ENCODE results near the gene RUNX1. TPM values are rescaled to one million over a fixed set of nuclear protein-coding genes. Genes with fewer than 3 reads are reported as not detected.
A peak's percentile ranks its signal among the peaks of the same experiment; 100 is the strongest.
"Not testable (repeated sequence)": the region's sequence is repeated elsewhere in the genome, so short reads cannot be mapped to it uniquely, and the experiment has no call there.

Gene RUNX1
- total and polyA plus RNA-seq, 5 experiments from 2014 or later = 13.1 to 69.0 (median 22.6) TPM

GRCh38 chr21:34973685-34974084 is 75.4 kb downstream of the RUNX1 start:
- no peak for DNase-seq
- Mint-ChIP-seq H3K4me1 (peaks cover 45 to 83% (median 82%) of the 10 kb centered on the region in 4 donors), H3K4me3 (peak overlapping the region; percentile 71 to 95 (median 85)), H3K9me3 (no peaks in the 10 kb centered on the region), H3K27me3 (no peaks in the 10 kb centered on the region), H3K27ac (peak overlapping the region; percentile 82 to 97 (median 91)), H3K36me3 (peaks cover 0 to 13% (median 4%) of the 10 kb centered on the region in 3 donors)
- ATAC-seq = no peak
- POLR2A ChIA-PET = interaction anchor here (0.7 to 2.7 kb wide), 10 partner anchors 10 to 84 kb away, joined by 3 to 17 read pairs (median 4); partner anchors contain the start of gene RUNX1

DNA sequence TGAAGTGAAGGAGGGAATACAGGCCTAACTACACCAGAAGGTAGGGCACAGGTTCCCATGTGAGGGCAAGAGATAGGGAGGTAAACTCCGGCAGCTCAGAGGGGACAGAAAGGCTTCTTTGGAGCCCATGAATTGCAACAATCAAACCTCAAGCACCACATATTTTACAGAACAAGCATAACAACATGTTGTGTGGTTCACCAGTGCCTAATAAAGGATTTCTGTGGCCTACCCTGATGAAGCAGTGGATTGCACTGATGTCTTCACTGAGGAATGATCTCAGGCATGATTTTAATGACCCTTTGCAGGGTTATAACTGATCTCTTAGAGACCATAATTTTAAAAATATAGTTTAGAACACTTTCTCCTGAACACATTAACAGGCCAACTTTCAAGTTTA is 77.4 kb downstream of the RUNX1 start:
- H3K36me3 Mint-ChIP-seq = peaks cover 0 to 15% (median 2%) of the 10 kb centered on the region in 3 donors
- no peaks in the 10 kb centered on the region for H3K9me3 Mint-ChIP-seq
- H3K4me1 Mint-ChIP-seq = peaks cover 54 to 98% (median 92%) of the 10 kb centered on the region in 4 donors

GRCh38 chr21:34970566-34970965 is 78.5 kb downstream of the RUNX1 start:
- Mint-ChIP-seq H3K4me1 (peaks cover 53 to 95% (median 91%) of the 10 kb centered on the region in 4 donors), H3K4me3 (peak overlapping the region in 2 of 10 donors; percentile 3 to 11), H3K9me3 (no peaks in the 10 kb centered on the region), H3K27ac (peak overlapping the region in 2 of 10 donors; percentile 43 to 94), H3K27me3 (no peaks in the 10 kb centered on the region), H3K36me3 (peaks cover 0 to 22% (median 2%) of the 10 kb centered on the region in 3 donors)
- DNase-seq = no peak
- POLR2A ChIA-PET = no interaction called here
- ATAC-seq = no peak

More for the DNA sequence above, 77.4 kb downstream of the RUNX1 start:
- Mint-ChIP-seq H3K27ac (peak overlapping the region in 3 of 10 donors; percentile 20 to 94 (median 72)), H3K4me3 (no peak overlapping the region), H3K27me3 (no peaks in the 10 kb centered on the region)
- DNase-seq (no peak), ATAC-seq (no peak)
- POLR2A ChIA-PET = no interaction called here

GRCh38 chr21:34970167-34970500 is 79.0 kb downstream of the RUNX1 start:
- POLR2A ChIA-PET = no interaction called here
- no peaks in the 10 kb centered on the region for H3K27me3 Mint-ChIP-seq
- no peaks in the 10 kb centered on the region for H3K9me3 Mint-ChIP-seq
- peak overlapping the region in 6 of 10 donors; percentile 11 to 92 (median 70) for H3K4me3 Mint-ChIP-seq
- ATAC-seq = no peak
- H3K27ac Mint-ChIP-seq = peak overlapping the region in 5 of 10 donors; percentile 37 to 94 (median 90)
- peaks cover 51 to 95% (median 91%) of the 10 kb centered on the region in 4 donors for H3K4me1 Mint-ChIP-seq
- peaks cover 0 to 23% (median 2%) of the 10 kb centered on the region in 3 donors for H3K36me3 Mint-ChIP-seq
- DNase-seq = no peak

GRCh38 chr21:34969423-34970166 is 79.5 kb downstream of the RUNX1 start:
- Mint-ChIP-seq H3K27ac (peak overlapping the region; percentile 72 to 94 (median 86)), H3K9me3 (no peaks in the 10 kb centered on the region), H3K4me1 (peaks cover 56 to 95% (median 91%) of the 10 kb centered on the region in 4 donors), H3K27me3 (no peaks in the 10 kb centered on the region), H3K4me3 (peak overlapping the region; percentile 48 to 92 (median 70)), H3K36me3 (peaks cover 0 to 29% (median 2%) of the 10 kb centered on the region in 3 donors)
- POLR2A ChIA-PET = interaction anchor here (0.5 kb wide), 1 partner anchor 78 kb away, joined by 6 read pairs; no protein-coding TSS in a partner anchor
- peak; percentile 28 to 33 for ATAC-seq
- DNase-seq = no peak

DNA sequence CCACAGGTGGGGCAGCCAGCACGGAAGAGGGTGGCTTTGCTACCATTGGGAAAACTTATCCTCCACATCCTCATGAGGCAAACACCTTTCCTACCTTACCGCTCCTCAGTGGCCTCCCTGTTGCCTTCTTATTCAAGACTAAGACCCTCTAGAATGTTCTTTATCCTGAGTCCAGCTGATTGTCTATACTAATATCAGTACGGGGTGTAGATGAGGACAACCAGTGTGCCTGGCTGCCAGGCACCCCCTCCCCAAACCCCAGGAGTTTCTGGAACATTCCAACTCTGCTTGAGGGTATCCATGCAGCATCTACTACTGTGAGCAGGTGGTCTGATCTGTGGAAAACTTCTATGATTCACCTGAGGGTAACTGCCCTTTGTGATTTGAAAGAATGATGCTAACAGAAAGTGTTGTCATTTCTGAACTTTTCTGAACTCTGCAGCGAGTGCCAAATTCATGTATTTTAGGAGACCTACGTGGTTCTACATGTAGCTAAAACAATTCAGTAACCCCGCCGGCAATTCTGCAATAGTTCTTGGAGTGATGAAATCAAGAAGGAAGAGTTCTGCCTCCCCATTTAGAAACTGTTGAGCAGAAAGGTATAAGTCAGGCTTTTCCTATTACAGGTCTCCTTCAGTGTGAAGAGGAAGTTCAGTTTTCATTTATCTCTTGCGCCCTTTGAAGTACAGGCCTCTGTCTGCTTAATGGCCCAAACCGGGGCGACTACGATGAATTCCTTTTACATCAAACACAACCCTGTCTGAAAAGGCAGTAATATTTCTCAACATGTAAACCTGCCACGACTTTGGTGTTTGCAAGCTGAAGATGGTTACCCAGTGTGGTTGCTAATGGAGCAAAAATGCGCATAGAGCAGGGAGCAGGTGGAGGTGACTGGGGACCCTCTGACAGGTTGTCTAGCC is 80.4 kb downstream of the RUNX1 start:
- peaks cover 0 to 35% (median 2%) of the 10 kb centered on the region in 3 donors for H3K36me3 Mint-ChIP-seq
- POLR2A ChIA-PET = interaction anchor here (0.5 to 1.4 kb wide), 6 partner anchors 12 to 81 kb away, joined by 3 to 6 read pairs (median 3); no protein-coding TSS in a partner anchor
- ATAC-seq = peak; percentile 66 to 68
- H3K4me3 Mint-ChIP-seq = peak overlapping the region; percentile 48 to 92 (median 70)
- H3K9me3 Mint-ChIP-seq = no peaks in the 10 kb centered on the region
- peak in 3 of 10 donors; percentile 11 to 29 (median 17) for DNase-seq
- no peaks in the 10 kb centered on the region for H3K27me3 Mint-ChIP-seq
- peak overlapping the region; percentile 72 to 94 (median 86) for H3K27ac Mint-ChIP-seq
- H3K4me1 Mint-ChIP-seq = peaks cover 54 to 95% (median 90%) of the 10 kb centered on the region in 4 donors

DNA sequence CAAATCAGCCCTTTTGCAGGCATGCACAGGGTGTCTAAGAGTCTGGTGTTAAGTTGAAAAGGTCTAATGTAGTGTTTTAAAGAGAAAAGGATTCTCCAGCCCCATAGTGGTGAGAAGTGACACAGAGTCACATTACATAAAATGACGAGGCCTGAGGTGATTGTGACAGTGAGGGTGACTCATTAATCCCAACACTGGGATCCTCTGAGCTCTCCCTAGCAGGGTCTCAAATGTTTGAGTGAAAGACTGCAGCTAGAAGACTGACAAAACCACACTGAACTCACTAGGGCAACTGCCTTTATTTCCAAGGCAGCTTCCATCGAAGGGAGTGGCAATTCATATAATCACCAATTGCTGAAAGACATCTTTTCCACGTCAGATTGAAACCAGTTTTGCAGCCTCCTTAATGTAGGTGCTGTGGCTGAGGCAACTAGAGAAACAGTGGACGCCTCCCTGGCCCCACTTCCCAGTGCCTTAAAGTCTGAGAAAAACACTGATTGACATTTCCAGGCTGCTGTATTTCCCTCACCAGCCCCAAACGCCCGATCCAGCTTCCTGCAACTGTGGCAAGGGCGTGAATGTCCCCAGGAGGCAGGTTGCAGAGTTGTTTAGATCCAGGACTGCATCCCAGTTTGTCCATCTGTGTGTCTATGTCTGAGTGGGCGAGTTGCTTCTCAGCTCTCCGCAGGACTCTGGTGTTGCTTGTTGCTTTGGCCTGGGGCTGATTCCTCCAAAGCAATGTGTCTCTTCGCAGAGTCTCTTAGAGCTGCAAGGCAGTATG is 81.4 kb downstream of the RUNX1 start:
- H3K4me1 Mint-ChIP-seq = peaks cover 53 to 95% (median 90%) of the 10 kb centered on the region in 4 donors
- ATAC-seq (no peak), DNase-seq (no peak)
- H3K27me3 Mint-ChIP-seq = no peaks in the 10 kb centered on the region
- no peaks in the 10 kb centered on the region for H3K9me3 Mint-ChIP-seq
- POLR2A ChIA-PET = interaction anchor here (0.6 to 1.4 kb wide), 4 partner anchors 13 to 80 kb away, joined by 3 to 4 read pairs (median 3); no protein-coding TSS in a partner anchor
- H3K27ac Mint-ChIP-seq = peak overlapping the region in 9 of 10 donors; percentile 22 to 94 (median 82)
- peak overlapping the region in 7 of 10 donors; percentile 12 to 77 (median 57) for H3K4me3 Mint-ChIP-seq
- H3K36me3 Mint-ChIP-seq = peaks cover 0 to 38% (median 2%) of the 10 kb centered on the region in 3 donors

DNA sequence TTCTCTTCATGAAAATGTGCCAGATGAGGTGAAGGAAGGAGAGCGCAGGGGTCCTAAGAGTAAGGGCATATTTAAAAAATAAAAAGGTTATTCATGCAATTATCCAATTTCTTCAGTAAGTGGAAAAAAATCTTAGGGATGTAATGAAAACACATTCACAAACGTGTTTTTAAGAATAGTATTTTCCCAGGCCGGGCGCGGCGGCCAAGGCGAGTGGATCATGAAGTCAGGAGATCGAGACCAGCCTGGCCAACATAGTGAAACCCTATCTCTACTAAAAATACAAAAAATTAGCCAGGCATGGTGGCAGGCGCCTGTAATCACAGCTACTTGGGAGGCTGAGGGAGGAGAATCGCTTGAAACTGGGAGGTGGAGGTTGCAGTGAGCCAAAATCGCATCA is 82.2 kb downstream of the RUNX1 start:
- H3K27me3 Mint-ChIP-seq, H3K9me3 Mint-ChIP-seq, DNase-seq, ATAC-seq: not testable (repeated sequence)
- peak overlapping the region in 2 of 10 donors; percentile 48 to 94 for H3K27ac Mint-ChIP-seq
- peaks cover 0 to 38% (median 2%) of the 10 kb centered on the region in 3 donors for H3K36me3 Mint-ChIP-seq
- H3K4me1 Mint-ChIP-seq = peaks cover 55 to 95% (median 91%) of the 10 kb centered on the region in 4 donors
- POLR2A ChIA-PET = interaction anchor here (1.4 kb wide), 1 partner anchor 14 kb away, joined by 3 read pairs; no protein-coding TSS in a partner anchor
- H3K4me3 Mint-ChIP-seq = peak overlapping the region in 1 of 10 donors; percentile 25

DNA sequence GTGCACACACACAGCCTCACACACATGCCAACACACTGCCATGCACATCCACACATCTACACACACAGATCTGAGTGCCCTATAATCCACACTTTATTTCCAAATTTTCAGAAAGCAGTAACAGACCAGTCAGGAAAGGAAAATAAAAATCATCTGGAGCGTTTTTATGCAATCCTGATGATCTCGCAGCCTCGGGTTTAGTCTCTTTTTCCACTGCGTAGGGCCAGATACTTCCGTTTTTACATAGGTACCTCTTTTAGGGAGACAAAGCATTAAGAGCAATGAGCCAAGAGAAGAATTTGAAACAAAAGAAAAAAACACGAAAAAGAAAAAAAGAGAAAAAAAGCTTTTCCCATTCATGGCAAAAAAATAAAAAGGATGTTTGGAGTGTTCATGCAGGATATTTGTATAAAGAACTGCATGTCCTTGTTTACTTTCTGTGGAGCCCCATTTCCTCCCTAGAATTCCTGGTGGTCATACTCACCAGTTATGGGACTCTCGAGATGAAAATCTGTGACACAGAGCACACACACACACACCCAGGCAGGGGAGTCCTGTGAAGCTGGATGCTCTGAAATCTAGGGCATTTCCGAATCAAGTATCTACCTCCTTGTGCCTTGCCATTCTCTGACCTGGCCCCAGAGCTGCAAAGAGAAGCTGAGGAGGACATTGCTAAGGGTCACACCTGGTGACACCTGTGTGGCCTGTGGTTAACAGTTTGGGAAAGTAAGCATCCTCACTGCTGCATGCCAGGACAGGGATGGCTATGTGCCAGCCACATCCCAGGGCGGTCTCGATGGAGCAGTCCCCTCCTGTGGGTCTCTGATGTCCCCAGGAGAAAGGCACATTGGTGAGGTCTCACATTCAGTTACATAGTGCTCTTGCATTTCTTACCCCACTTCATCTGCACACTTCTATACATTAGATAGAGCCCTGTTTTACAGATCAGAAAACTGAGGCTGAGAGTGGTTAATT is 83.6 kb downstream of the RUNX1 start:
- DNase-seq (no peak), ATAC-seq (no peak)
- Mint-ChIP-seq H3K27me3 (no peaks in the 10 kb centered on the region), H3K4me3 (peak overlapping the region in 7 of 10 donors; percentile 2 to 51 (median 16)), H3K4me1 (peaks cover 58 to 91% (median 90%) of the 10 kb centered on the region in 4 donors), H3K36me3 (peaks cover 0 to 38% (median 2%) of the 10 kb centered on the region in 3 donors), H3K9me3 (no peaks in the 10 kb centered on the region), H3K27ac (peak overlapping the region in 6 of 10 donors; percentile 14 to 79 (median 56))
- POLR2A ChIA-PET = interaction anchor here (0.6 to 0.9 kb wide), 3 partner anchors 19 to 39 kb away, joined by 3 to 4 read pairs (median 3); no protein-coding TSS in a partner anchor

DNA sequence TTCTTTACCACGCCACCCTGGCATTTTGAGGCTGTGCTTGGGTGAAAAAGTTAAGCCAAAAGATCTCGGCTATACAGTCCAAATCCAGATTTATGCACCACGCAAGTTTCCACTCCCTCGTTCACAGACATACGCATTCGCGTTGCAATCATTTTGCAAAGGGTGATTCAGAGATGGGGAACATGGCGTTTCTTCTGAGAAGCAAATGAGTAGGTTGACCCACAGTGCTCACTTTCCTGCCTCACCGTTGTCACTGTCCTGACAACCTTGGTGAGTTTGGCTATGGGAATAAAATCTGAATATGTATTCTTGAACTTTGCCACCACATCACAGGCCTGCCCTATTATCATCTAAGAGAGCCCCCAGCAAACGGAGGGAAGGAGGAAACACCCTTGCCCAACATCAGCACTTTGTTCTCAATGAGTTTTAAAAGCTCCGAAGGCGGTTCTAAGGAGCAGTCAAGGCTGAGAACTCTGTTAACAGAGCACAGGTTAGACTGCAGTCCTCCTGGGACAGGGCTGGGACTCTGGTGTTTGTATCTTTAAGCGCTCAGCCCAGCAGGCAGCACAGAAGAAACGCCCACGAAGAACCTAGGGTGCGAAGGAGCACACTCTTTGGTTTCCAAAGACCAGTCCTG is 86.4 kb downstream of the RUNX1 start:
- peak; percentile 43 to 57 for ATAC-seq
- H3K27ac Mint-ChIP-seq = peak overlapping the region; percentile 1 to 86 (median 67)
- H3K27me3 Mint-ChIP-seq = no peaks in the 10 kb centered on the region
- peak overlapping the region; percentile 34 to 71 (median 60) for H3K4me3 Mint-ChIP-seq
- POLR2A ChIA-PET = interaction anchor here (1.1 to 1.3 kb wide), 2 partner anchors 9 to 11 kb away, joined by 3 to 4 read pairs; no protein-coding TSS in a partner anchor
- peaks cover 0 to 32% (median 4%) of the 10 kb centered on the region in 3 donors for H3K36me3 Mint-ChIP-seq
- DNase-seq = no peak
- no peaks in the 10 kb centered on the region for H3K9me3 Mint-ChIP-seq
- H3K4me1 Mint-ChIP-seq = peaks cover 49 to 83% (median 79%) of the 10 kb centered on the region in 4 donors

Measured in naive thymus-derived CD8-positive, alpha-beta T cell (primary cell).